ENCODE results near the gene MAP3K21.

Gene MAP3K21

GRCh38 chr1:233327651-233328141, at the start of gene MAP3K21:
Gene MAP3K21 (plus strand): TSS chr1:233327724. CDS start chr1:233328029, 305 bp downstream.
- DNase-seq: no peak

DNA sequence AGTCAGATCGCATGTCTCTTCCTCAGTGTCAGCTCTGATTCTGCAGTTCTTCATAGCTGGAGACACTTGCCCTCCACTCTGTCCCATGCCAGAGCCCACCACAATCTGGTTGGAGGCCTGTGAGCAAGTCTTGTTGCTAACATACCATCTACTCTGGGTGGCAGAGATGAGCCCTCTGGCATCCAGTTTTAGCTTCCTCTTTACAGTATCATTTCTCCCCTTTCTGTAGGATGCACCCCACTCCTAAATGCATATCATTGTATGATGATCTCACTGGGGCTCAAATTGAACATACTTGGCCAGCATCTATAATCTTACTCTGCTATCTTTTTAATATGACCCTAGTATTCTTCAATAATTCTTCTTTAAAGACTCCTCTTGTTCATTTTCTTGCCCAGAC, 48.9 kb upstream of the MAP3K21 start:
- DNase-seq: peak; percentile 55

- no peak for DNase-seq
Measured at GRCh38 chr1:233279971-233280370, 47.6 kb upstream of the MAP3K21 start.

DNA sequence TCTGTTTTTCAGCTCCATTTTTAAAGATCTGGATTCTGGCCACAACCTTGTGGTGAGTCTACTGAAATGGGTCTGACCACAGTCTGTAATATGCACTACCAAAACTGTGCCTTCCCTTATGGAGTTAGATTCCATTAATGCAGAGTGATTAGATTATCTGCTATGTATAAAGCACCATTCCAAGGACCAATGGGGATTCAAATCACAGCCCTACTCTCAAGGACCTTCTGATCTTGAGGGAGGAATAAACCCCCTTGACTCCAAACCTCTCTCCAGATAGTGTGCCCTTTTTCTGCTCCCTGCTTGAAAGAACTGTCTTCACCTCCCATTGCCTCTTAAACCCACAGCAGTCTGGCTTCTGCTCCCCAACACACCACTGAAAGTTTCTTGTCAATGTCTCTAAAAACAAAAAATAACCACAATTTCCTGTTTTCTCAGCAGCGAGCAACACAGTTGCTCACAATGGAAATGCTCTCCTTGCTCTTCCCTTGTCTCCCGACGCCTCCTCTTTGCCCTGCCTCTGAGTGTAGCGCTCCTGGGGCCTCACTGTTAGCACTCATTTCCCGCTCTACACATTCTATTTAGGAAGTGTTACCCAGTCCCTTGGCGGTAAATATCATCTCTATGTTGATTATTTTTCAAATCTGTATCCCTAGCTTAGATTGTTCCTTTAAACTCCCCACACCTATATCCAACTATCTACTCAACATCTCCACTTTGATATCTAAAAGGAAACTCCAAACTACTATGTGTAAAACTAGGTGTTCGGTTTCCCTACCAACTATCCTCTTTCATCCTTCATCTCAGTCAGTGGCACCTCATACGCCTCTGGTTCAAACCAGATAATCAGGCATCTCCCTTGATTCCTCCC, 45.6 kb upstream of the MAP3K21 start:
- DNase-seq: peak; percentile 54

DNA sequence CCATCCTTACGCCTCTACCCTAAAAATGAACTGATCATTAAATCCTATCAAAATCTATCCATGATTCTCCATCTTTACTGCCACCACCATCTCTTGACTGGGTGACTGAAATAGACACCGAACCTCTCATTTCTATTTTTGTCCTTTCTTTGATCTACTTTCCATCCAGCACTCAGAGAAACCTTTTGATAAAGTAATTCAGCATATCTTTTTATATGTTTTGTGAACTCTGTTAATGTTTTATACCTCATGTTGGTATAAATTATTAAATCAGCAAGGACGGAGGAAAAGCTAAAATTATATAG, 45.0 kb upstream of the MAP3K21 start:
- no peak for DNase-seq

- DNase-seq: no peak
Measured at GRCh38 chr1:233289676-233290075, 37.8 kb upstream of the MAP3K21 start.

GRCh38 chr1:233290396-233291034, 37.0 kb upstream of the MAP3K21 start:
- DNase-seq: peak; percentile 73

DNA sequence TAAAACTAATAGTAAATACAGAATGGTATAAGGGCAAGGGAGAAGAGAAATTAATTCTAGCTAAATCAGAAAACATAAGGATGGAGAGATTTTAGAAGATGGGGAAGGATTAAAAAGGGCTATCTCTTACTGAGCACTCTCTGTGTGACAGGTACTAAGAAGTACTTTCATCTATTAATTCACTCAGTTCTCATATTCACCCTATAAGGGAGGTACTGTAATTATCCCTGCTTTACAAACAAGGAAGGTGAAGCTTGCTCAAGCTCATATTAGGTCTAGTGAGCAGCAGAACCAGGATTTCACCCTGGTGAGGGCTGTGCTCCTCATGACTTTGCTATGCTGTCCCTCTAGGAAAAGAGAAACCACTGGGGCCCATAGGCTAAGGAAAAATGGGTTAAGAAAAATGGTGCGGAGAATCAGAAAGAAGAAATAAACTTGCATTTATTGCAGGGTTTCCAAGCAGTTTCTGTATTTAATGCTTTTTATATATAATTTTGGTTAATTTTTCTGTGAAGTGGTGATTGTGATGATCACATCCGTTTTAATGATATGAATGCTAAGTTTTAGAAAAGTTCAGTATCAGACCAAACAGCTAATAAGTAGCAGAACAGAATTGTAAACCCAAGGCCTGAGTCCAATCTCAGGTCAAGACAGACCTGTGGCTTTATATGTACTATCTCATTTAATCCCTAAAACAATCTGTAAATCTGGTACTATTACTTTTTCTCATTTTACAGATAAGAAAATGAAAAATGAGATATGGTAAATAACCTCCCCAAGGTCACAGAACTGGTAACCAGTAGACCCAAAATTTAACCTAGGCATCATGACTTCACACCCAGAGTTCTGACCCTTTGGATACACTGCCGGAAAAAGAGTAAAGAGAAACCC, 33.7 kb upstream of the MAP3K21 start:
- no peak for DNase-seq

DNA sequence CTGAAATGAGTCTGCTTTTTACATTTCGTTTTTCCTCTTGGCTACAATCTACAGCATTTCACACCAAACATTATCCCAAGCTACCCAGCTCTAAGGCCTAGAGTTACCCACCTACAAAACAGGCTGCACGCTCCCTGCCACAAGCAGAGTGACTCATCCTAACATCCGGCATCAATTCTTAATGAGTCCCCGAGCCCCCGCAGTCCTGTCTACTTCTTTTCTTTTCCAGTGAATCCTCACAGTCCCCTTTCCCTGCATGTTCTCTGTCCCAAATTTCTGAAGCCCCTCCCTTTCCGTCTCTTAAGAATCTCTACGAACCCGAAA, 32.6 kb upstream of the MAP3K21 start:
- DNase-seq: peak; percentile 43

GRCh38 chr1:233295237-233295974, 32.1 kb upstream of the MAP3K21 start, which contains the start of gene PCNX2:
Gene PCNX2 (minus strand): TSS chr1:233295725. CDS start chr1:233295478, 247 bp downstream.
- peak; percentile 45 for DNase-seq

GRCh38 chr1:233295975-233296322, 31.6 kb upstream of the MAP3K21 start:
- no peak for DNase-seq

GRCh38 chr1:233299450-233299849, 28.1 kb upstream of the MAP3K21 start:
- DNase-seq: no peak

DNA sequence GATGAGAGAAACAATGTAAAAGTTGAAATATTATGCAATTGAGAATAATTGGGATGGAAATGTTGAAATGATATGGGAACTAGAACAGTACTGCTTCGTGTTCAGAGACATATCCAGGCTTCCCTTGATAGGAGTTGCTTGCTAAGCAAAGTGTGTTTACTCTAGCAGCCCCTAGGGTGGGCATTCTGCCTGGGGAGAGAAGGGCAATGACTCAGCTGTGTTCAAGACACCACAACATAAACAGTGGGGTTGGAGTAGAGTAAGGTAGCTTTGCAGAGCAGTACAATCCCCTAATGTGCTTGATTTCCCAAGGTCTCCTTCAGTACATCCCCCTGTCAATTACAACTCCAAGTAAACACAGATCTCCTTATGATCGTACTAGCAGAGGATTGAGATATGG, 27.2 kb upstream of the MAP3K21 start:
- DNase-seq: no peak

GRCh38 chr1:233304489-233305102, 22.9 kb upstream of the MAP3K21 start:
- DNase-seq: peak; percentile 62

DNA sequence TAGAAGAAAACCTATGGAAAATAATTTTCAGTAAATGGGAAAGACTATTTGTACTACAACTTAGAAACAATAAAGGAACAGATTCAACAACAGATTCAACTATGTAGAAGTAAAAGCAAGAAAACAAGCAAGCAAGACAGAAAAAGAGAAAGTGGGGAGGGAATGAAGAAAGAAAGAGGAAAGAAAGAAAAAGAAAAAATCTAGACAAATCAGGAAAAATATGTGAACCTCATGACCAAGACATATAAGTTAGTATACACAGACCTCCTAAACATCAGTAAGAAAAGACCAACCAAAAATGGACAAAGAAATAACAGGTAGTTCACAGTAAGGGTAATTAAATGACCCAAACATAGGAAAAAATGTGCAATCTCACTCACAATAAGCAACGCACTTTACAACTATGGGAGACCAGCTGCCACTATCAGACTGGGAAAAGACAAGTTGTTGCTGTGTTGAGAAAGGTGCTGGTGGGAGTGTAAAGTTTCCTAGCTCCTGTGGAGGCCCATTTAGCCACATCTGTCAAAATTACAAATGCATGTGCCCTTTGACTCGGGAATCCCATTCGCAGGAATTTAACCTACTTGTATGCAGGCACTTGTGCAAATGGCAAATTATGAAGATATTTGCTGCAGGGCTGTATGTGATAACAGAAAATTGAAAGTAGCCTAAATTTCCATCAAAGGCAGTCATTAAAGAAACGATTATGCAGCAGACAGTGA, 13.9 kb upstream of the MAP3K21 start:
- no peak for DNase-seq

DNA sequence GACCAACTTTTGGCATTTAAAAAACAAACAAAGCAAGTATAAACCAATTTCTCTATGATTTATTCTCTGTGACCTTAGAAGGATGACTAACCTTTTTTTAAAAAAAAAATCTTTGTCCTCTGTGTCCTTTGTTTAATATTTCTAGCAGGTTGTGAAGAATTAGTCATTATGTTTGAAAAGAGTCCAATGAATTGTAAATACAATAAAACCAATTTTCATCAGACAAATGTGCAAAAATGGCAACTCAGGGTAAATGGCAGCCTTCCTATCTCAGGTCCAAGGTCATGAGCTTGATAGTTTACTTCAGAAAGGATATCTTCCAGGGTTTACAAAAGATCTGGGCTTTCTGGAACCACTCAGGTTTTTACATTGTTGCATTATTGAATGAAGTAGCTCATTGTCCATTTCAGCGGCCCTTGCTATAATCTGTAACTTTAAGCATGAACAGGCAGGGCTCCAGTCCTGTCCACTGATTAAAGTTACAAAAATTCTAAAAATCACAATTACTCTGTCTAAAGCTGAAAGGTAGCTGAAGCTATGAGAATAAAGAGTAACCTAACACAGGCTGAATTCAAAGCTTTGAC, 11.7 kb upstream of the MAP3K21 start:
- no peak for DNase-seq

DNA sequence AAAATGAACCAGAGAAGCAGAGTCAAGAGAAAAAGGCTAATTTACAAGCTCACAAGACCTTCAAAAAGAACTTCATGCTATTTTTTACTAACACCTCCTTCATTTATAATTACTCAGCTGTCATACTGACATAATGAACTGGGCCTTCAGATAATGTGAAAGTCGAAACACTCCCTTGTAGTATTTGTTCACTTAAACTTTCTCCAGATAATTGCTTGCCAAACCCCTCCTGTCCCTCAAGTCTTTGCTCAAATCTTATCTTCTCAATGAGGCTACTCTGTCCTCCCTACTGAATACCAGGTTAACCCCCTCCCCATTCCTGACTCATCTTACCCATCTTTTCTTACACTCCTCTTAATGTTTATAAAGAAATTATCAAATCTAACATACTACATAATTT, 11.1 kb upstream of the MAP3K21 start:
- no peak for DNase-seq

- DNase-seq: no peak
Measured at GRCh38 chr1:233319272-233319671, 8.3 kb upstream of the MAP3K21 start.

DNA sequence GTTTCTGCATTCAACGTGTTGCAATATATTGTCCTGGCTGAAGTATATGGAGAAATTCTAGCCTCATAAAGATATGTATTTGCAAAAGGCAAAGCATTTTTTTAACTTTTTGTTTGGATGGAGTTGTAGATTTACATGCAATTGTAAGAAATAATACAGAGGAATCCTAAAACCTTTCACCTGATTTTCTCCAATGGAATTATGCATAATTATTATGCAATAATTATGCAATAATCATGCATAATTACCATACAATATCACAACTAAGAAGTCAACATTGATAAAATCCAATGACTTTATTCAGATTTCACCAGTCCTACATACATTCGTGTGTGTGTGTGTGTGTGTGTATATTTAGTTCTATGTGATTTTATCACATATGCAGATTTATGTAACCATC, 7.5 kb upstream of the MAP3K21 start:
- DNase-seq: no peak

DNA sequence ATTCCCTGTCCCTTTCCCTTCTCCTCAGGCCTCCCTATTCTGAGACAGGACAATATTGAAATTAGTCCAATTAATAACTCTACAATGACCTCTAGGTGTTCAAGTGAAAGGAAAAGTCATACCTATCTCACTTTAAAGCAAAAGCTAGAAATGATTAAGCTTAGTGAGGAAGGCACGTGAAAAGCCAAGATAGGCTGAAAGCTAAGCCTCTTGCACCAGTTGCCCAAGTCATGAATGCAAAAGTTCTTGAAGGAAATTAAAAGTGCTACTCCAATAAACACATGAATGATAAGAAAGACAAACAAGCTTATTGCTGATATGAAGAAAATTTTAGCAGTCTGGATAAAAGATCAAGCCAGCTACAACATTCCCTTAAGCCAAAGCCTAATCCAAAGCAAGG, 3.8 kb upstream of the MAP3K21 start:
- DNase-seq: no peak

DNA sequence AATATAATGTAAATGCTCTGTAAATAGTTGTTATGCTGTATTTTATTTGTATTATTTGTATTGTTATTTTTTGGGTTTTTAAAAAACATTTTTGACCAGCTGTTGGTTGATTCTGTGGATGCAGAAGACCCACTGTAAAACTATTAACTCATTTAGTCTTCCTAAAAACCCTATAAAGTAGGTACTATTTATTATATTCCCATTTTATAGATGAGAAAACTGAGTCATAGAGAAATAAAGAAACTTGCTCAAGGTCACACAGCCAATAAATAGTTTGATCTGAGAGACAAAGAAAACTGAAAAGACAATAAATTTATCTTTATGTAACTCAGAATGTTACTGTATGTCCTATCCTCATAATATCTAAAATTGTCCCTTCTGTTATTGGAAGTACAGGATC, 1.2 kb upstream of the MAP3K21 start:
- DNase-seq: no peak

Measured in suppressor macrophage treated with lipopolysaccharide for 4 hours (primary cell).